H1 (cell line): ENCODE results near the gene GID8. TPM values are rescaled to one million over a fixed set of nuclear protein-coding genes. Genes with fewer than 3 reads are reported as not detected.

Source experiments
- CTCF ChIA-PET: fragments of 300-600 bp; sonication (Branson Sonifier 250); formaldehyde crosslinking; loops from one replicate; lab custom pipeline; 2021; ENCODE audit not compliant: partially characterized antibody; lab: Charles Lee
- POLR2A ChIA-PET: fragments of 300-600 bp; sonication (Branson Sonifier 250); formaldehyde crosslinking; loops from one replicate; lab custom pipeline; 2021; ENCODE audit warnings: inconsistent platforms; ENCODE audit not compliant: partially characterized antibody; lab: Charles Lee
- DNase-seq, 2 experiments: peaks; one replicate each; pipeline versions ENCODE4 v3.0.0 to v3.0.0-alpha.2; 2010 to 2022; ENCODE audit warnings: low spot score in 2 of 2, low read depth in 1 of 2, mixed read lengths in 1 of 2
- FAIRE-seq: peaks from 2 replicates; lab custom pipeline; 2011; peaks lifted over from hg19 to GRCh38; lab: Jason Lieb, UNC
- H2AFZ ChIP-seq: 2 replicates; pipeline ENCODE4 v1.8.1; 2012; ENCODE audit warnings: low read length, inconsistent platforms
- H2AK5ac ChIP-seq: 2 replicates; pipeline ENCODE4 v1.6.1; 2013; ENCODE audit warnings: low read depth, low read length
- H2BK120ac ChIP-seq: replicated peaks from 2 replicates; pipeline ENCODE3; 2013; ENCODE audit warnings: low read depth, low read length, inconsistent platforms
- H2BK12ac ChIP-seq: 2 replicates; pipeline ENCODE4 v1.6.1; 2013; ENCODE audit warnings: low read depth, low read length
- H2BK15ac ChIP-seq: 2 replicates; pipeline ENCODE4 v1.6.1; 2013; ENCODE audit warnings: low read length
- H2BK20ac ChIP-seq: 2 replicates; pipeline ENCODE4 v1.6.1; 2013; ENCODE audit warnings: low read length
- H2BK5ac ChIP-seq: 2 replicates; pipeline ENCODE4 v1.6.1; 2013; ENCODE audit warnings: low read depth, low read length
- H3K14ac ChIP-seq: 2 replicates; pipeline ENCODE4 v1.6.1; 2013; ENCODE audit warnings: inconsistent platforms; ENCODE audit not compliant: insufficient read length
- H3K18ac ChIP-seq: 2 replicates; pipeline ENCODE4 v1.6.1; 2013; ENCODE audit warnings: low read length; ENCODE audit errors: extremely low read depth
- H3K23ac ChIP-seq: 2 replicates; pipeline ENCODE4 v1.6.1; 2013; ENCODE audit warnings: inconsistent platforms; ENCODE audit not compliant: insufficient read length
- H3K23me2 ChIP-seq: 2 replicates; pipeline ENCODE4 v1.6.1; 2013; ENCODE audit warnings: low read depth, low read length
- H3K27ac ChIP-seq: 2 replicates; pipeline ENCODE4 v1.6.1; 2011; ENCODE audit warnings: low read depth, low read length, inconsistent platforms
- H3K27me3 ChIP-seq, 4 experiments: replicated peaks in 1 of 4; 1 replicate in 1 of 4; 2 replicates in 3 of 4; pipeline versions ENCODE4 v1.6.1 to v1.8.1; 2011 to 2013; ENCODE audit warnings: low read length in 3 of 4, mild to moderate bottlenecking in 3 of 4, inconsistent platforms in 2 of 4, mixed read lengths in 2 of 4, moderate library complexity in 1 of 4; ENCODE audit not compliant: control insufficient read depth in 3 of 4, insufficient read depth in 3 of 4; ENCODE audit errors: extremely low read depth in 1 of 4
- H3K36me3 ChIP-seq, 4 experiments: 2 replicates each; pipeline versions ENCODE4 v1.6.1 to v1.8.1; 2011 to 2013; ENCODE audit warnings: mild to moderate bottlenecking in 4 of 4, low read length in 3 of 4, moderate library complexity in 2 of 4, control low read depth in 1 of 4, inconsistent platforms in 1 of 4; ENCODE audit not compliant: insufficient read depth in 4 of 4, control insufficient read depth in 2 of 4
- H3K4ac ChIP-seq: replicated peaks from 2 replicates; pipeline ENCODE3; 2013; ENCODE audit warnings: low read length, low read depth, mixed read lengths, inconsistent platforms; ENCODE audit not compliant: insufficient read length
- H3K4me1 ChIP-seq, 4 experiments: replicated peaks in 1 of 4; 1 replicate in 1 of 4; 2 replicates in 3 of 4; pipeline versions ENCODE4 v1.6.1 to v1.8.1; 2011 to 2013; ENCODE audit warnings: low read length in 3 of 4, inconsistent platforms in 2 of 4, mixed read lengths in 1 of 4; ENCODE audit not compliant: insufficient read depth in 4 of 4, control insufficient read depth in 3 of 4
- H3K4me2 ChIP-seq, 2 experiments: 2 replicates each; pipeline versions ENCODE4 v1.6.1 to v1.8.1; 2011 to 2013; ENCODE audit warnings: low read depth in 2 of 2, low read length in 2 of 2, control low read depth in 1 of 2, inconsistent platforms in 1 of 2, mild to moderate bottlenecking in 1 of 2; ENCODE audit not compliant: insufficient read depth in 1 of 2
- H3K4me3 ChIP-seq, 4 experiments: fragments of 200-600, 300-600 bp in 1 of 4; sonication (generic), shearing (Covaris generic), sonication (Bioruptor Twin) in 1 of 4; 2 replicates each; pipeline versions ENCODE4 v1.5.1 to v1.8.1; 2011 to 2016; ENCODE audit warnings: low read length in 4 of 4, low read depth in 3 of 4, control low read depth in 2 of 4, inconsistent platforms in 2 of 4, mild to moderate bottlenecking in 2 of 4, mixed read lengths in 1 of 4, moderate library complexity in 1 of 4; ENCODE audit not compliant: insufficient read depth in 2 of 4; ENCODE audit errors: extremely low read depth in 1 of 4
- H3K56ac ChIP-seq: replicated peaks from 2 replicates; pipeline ENCODE3; 2013; ENCODE audit warnings: low read depth, mild to moderate bottlenecking, mixed read lengths, low read length, inconsistent platforms; ENCODE audit not compliant: insufficient read length
- H3K79me1 ChIP-seq: 2 replicates; pipeline ENCODE4 v1.6.1; 2013; ENCODE audit warnings: low read depth, low read length, control low read depth
- H3K79me2 ChIP-seq, 2 experiments: 2 replicates each; pipeline versions ENCODE4 v1.6.1 to v1.8.1; 2012 to 2013; ENCODE audit warnings: low read length in 2 of 2, mild to moderate bottlenecking in 2 of 2, inconsistent platforms in 1 of 2; ENCODE audit not compliant: insufficient read depth in 2 of 2, control insufficient read depth in 1 of 2
- H3K9ac ChIP-seq, 4 experiments: replicated peaks in 1 of 4; 1 replicate in 1 of 4; 2 replicates in 3 of 4; pipeline versions ENCODE4 v1.6.1 to v1.8.1; 2011 to 2013; ENCODE audit warnings: low read depth in 3 of 4, low read length in 3 of 4, control low read depth in 2 of 4, mild to moderate bottlenecking in 2 of 4, moderate library complexity in 2 of 4, inconsistent platforms in 1 of 4; ENCODE audit errors: extremely low read depth in 1 of 4
- H3K9me3 ChIP-seq, 2 experiments: 2 replicates each; pipeline versions ENCODE4 v1.6.1 to v1.8.1; 2012 to 2013; ENCODE audit warnings: mild to moderate bottlenecking in 2 of 2, moderate library complexity in 2 of 2, control low read depth in 1 of 2, inconsistent platforms in 1 of 2, low read depth in 1 of 2, low read length in 1 of 2, mixed read lengths in 1 of 2; ENCODE audit not compliant: insufficient read depth in 2 of 2
- H4K20me1 ChIP-seq, 2 experiments: replicated peaks in 1 of 2; 2 replicates each; pipeline versions ENCODE3 to v1.8.1; 2011 to 2013; ENCODE audit warnings: inconsistent platforms in 2 of 2, low read length in 2 of 2, mild to moderate bottlenecking in 1 of 2; ENCODE audit not compliant: insufficient read depth in 2 of 2, control insufficient read depth in 1 of 2
- H4K5ac ChIP-seq: 2 replicates; pipeline ENCODE4 v1.6.1; 2013; ENCODE audit warnings: low read length, low read depth, mixed read lengths, inconsistent platforms; ENCODE audit not compliant: insufficient read length
- H4K8ac ChIP-seq: 2 replicates; pipeline ENCODE4 v1.8.0; 2013; ENCODE audit warnings: mild to moderate bottlenecking, moderate library complexity, low read length, inconsistent platforms; ENCODE audit not compliant: insufficient read depth; ENCODE audit errors: extremely low read depth
- H4K91ac ChIP-seq: replicated peaks from 2 replicates; pipeline ENCODE3; 2013; ENCODE audit warnings: low read length, mixed read lengths, inconsistent platforms; ENCODE audit not compliant: insufficient read length
- ASH2L ChIP-seq: fragments of 200-600, 300-600 bp; sonication (generic); IDR thresholded peaks from one replicate; pipeline ENCODE4 v1.7.1; 2017; ENCODE audit warnings: low read length
- CHD1 ChIP-seq: IDR thresholded peaks from 2 replicates; pipeline ENCODE4 v1.6.1; 2012; ENCODE audit warnings: low read depth, low read length, improper control_type of control experiment
- E2F6 ChIP-seq: IDR thresholded peaks from 2 replicates; pipeline ENCODE4 v1.6.1; 2012; ENCODE audit warnings: inconsistent platforms
- MAX ChIP-seq: IDR thresholded peaks from 2 replicates; pipeline ENCODE4 v1.6.1; 2012; ENCODE audit warnings: inconsistent platforms
- SP4 ChIP-seq: IDR thresholded peaks from 2 replicates; pipeline ENCODE4 v1.6.1; 2012; ENCODE audit warnings: low read length, inconsistent platforms
- TAF1 ChIP-seq: IDR thresholded peaks from 2 replicates; pipeline ENCODE4 v1.6.1; 2011; ENCODE audit warnings: mild to moderate bottlenecking, low read depth, low read length
- TCF12 ChIP-seq: IDR thresholded peaks from 2 replicates; pipeline ENCODE4 v1.6.1; 2011; ENCODE audit warnings: low read depth, mild to moderate bottlenecking, low read length
- whole genome bisulfite sequencing, 2 experiments: shearing (Covaris generic) in 1 of 2; methylation state at CpG; one replicate each; pipeline versions ENCODE4 v1.1.6 to v1.1.7; 2013 to 2015; ENCODE audit warnings: low lambda C conversion rate in 2 of 2, mixed read lengths in 2 of 2, inconsistent platforms in 1 of 2, low coverage in 1 of 2, missing lambda C conversion rate in 1 of 2; ENCODE audit not compliant: insufficient replicate concordance in 2 of 2, insufficient coverage in 1 of 2, insufficient read length in 1 of 2; ENCODE audit errors: extremely low coverage in 1 of 2, missing lambda C conversion rate in 1 of 2; 5-methylcytosine and 5-hydroxymethylcytosine counted together
- polyA plus RNA-seq, 7 experiments: library from polyadenylated mRNA; depleted of rRNA in 3 of 7; stranded (reverse) in 5 of 7; unstranded in 2 of 7; fragments of >200 nt in 5 of 7; fragments of 200-250 nt in 2 of 7; gene quantifications; 1 replicate in 5 of 7; 2 replicates in 1 of 7; 4 replicates in 1 of 7; pipeline versions ENCODE4 v1.2.1 to v1.2.3, GENCODE V29; 2011 to 2013; ENCODE audit warnings: missing spikeins in 2 of 7, mixed read lengths in 2 of 7
- total RNA-seq: library from RNA; stranded (reverse); fragmentation: NEBNext Ultra II Directional; extraction: Animal tissue kit (Norgen Biotek cat#: 25700); gene quantifications from 2 replicates; pipeline ENCODE4 v1.2.1, GENCODE V29; 2021

Gene GID8
- total and polyA plus RNA-seq, 2 of the 8 experiments (the other 6 are each of a cell fraction or from before 2014, with no cell fraction given): 39.7 to 72.9 TPM

GRCh38 chr20:62944184-62944583 lies 6.2 kb downstream of the GID8 start:
- H3K27ac ChIP-seq: no peak overlapping the region
- TF ChIP-seq E2F6 (no peak), TCF12 (no peak), SP4 (no peak), TAF1 (no peak), CHD1 (no peak), ASH2L (no peak), MAX (no peak)
- TF ChIP-seq, all 59 proteins: peak for 0
- Histone ChIP-seq H3K18ac (no peak overlapping the region), H3K4me3 (no peak overlapping the region), H2BK15ac (no peak overlapping the region), H4K5ac (no peak overlapping the region), H3K56ac (no peak overlapping the region), H2BK20ac (no peak overlapping the region), H2BK5ac (no peak overlapping the region), H3K79me1 (peaks cover 10% of the 10 kb centered on the region; the same call in 1 of the 2 replicates), H3K4ac (no peak overlapping the region), H2AK5ac (no peak overlapping the region), H3K23ac (no peak overlapping the region), H3K4me2 (no peak overlapping the region), H3K79me2 (peaks cover 18 to 76% of the 10 kb centered on the region in 2 experiments), H3K23me2 (no peaks in the 10 kb centered on the region), H4K20me1 (peaks cover 11 to 28% of the 10 kb centered on the region in 2 experiments), H2BK120ac (no peak overlapping the region), H4K91ac (no peak overlapping the region), H3K36me3 (peaks cover 29 to 70% (median 51%) of the 10 kb centered on the region in 4 experiments), H2AFZ (no peak overlapping the region), H3K14ac (no peak overlapping the region), H3K27me3 (no peaks in the 10 kb centered on the region), H3K4me1 (peaks cover 0 to 6% (median under 1%) of the 10 kb centered on the region in 4 experiments; a peak in 3 of 7 replicates), H3K9ac (no peak overlapping the region), H4K8ac (no peak overlapping the region), H2BK12ac (no peak overlapping the region), H3K9me3 (no peaks in the 10 kb centered on the region)
- POLR2A ChIA-PET: interaction anchor here (0.7 to 19.4 kb wide), 2 partner anchors 24 to 382 kb away, joined by 3 to 363 read pairs; partner anchors contain the start of gene DIDO1
- no peak for DNase-seq
- no peak for FAIRE-seq
- CTCF ChIA-PET: interaction anchor here (0.7 to 7.0 kb wide), 11 partner anchors 9 to 45 kb away, joined by 3 to 50 read pairs (median 4); partner anchors contain the start of gene DIDO1
- 89% methylated on average over 8 of the region's 8 CpGs; no CpG with 5 or more reads in 1 of the 2 experiments for WGBS, 2 experiments
